ENCODE data around the gene KCNC4. TPM values are rescaled to one million over a fixed set of nuclear protein-coding genes. Genes with fewer than 3 reads are reported as not detected.

KCNC4 gene
- total RNA-seq, 1 donor from 2014 or later, result 4.8 TPM

DNA sequence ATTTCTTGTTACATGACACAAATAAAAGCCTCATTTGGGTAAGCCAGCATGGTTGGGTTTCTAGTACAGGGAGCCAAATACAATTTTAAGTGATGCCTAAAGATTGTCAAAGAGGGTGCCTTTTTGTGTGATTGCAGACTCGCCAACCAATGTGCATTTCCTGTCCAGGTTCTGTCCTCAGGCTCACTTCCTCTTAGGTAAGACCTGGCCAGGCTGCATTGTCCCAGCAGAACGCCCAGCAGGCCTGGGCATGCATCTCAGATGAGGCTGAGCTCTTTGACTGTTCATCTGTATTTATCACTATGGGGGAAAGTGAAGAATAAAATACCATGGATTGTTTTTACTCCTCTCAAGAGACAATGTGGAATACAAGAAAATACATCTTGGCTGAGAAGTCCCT is 49.7 kb downstream of the KCNC4 start:
- no peak overlapping the region for H3K27ac Mint-ChIP-seq

More for the DNA sequence above, 49.7 kb downstream of the KCNC4 start:
- peaks cover 7% of the 10 kb centered on the region for H3K4me1 Mint-ChIP-seq (ENCODE audit: unreplicated experiment)
- H3K27me3 Mint-ChIP-seq, result peaks cover 20% of the 10 kb centered on the region
- no peak for TF ChIP-seq CTCF (conservative IDR thresholded peaks at IDR 0.05)
- DNase-seq (ENCODE audit: extremely low spot score, unreplicated experiment), result no peak
- H3K36me3 Mint-ChIP-seq, result no peaks in the 10 kb centered on the region
- no peak overlapping the region for H3K4me3 Mint-ChIP-seq
- H3K9me3 Mint-ChIP-seq, result no peaks in the 10 kb centered on the region

Other genes starting within 250 kb of the KCNC4 start
- gene AHCYL1, start 225.5 kb upstream of the KCNC4 start, total RNA-seq (ENCODE audit: low replicate concordance), result 87.1 and 88.1 TPM in 2 replicates
- 46.7 and 69.2 TPM in 2 replicates for gene STRIP1, start 175.7 kb upstream of the KCNC4 start, total RNA-seq (ENCODE audit: low replicate concordance)
- gene ALX3, start 139.6 kb upstream of the KCNC4 start, total RNA-seq (ENCODE audit: low replicate concordance), result 1.4 and 19.8 TPM in 2 replicates
- gene UBL4B, start 97.9 kb upstream of the KCNC4 start, total RNA-seq (ENCODE audit: low replicate concordance), result 1.0 TPM in 1 of 2 replicates, not detected in the other
- gene SLC6A17, start 59.8 kb upstream of the KCNC4 start, total RNA-seq (ENCODE audit: low replicate concordance), result 0.50 and 0.58 TPM in 2 replicates
- 23.2 and 41.4 TPM in 2 replicates for gene RBM15, start 129.1 kb downstream of the KCNC4 start, total RNA-seq (ENCODE audit: low replicate concordance)
- 2.0 and 5.4 TPM in 2 replicates for gene SLC16A4, start 180.7 kb downstream of the KCNC4 start, total RNA-seq (ENCODE audit: low replicate concordance)
- gene LAMTOR5, start 197.4 kb downstream of the KCNC4 start, total RNA-seq (ENCODE audit: low replicate concordance), result 131 and 142 TPM in 2 replicates
- 0.29 TPM in 2 replicates for gene PROK1, start 240.8 kb downstream of the KCNC4 start, total RNA-seq (ENCODE audit: low replicate concordance)

Measured in type B pancreatic cell (in vitro differentiated cells).